Gastrocnemius medialis (tissue), 4 donors: Measurements from ENCODE around the gene GPR155.

Experiments used
- CTCF ChIP-seq, 5 experiments: fragments of 450-650 bp in 3 of 5; fragments of 200-600 bp in 2 of 5; sonication (generic) in 2 of 5; IDR thresholded peaks in 4 of 5; conservative IDR thresholded peaks in 1 of 5; 1 replicate in 4 of 5; 2 replicates in 1 of 5; pipeline ENCODE4 v1.5.1; 2016 to 2019; ENCODE audit warnings: antibody characterized with exemption in 5 of 5, mild to moderate bottlenecking in 3 of 5, moderate library complexity in 3 of 5
- POLR2A ChIP-seq, 2 donors: fragments of 450-650 bp; IDR thresholded peaks; one replicate each; pipeline ENCODE4 v1.6.1; 2017; ENCODE audit warnings: antibody characterized with exemption in 2 of 2, mild to moderate bottlenecking in 2 of 2, moderate library complexity in 2 of 2

GRCh38 chr2:174454566-174454965 lies 32.3 kb downstream of the GPR155 start:
- TF ChIP-seq CTCF (IDR thresholded peaks at IDR 0.05 in 4 of 5, conservative IDR thresholded peaks at IDR 0.05 in 1 of 5) = no peak
- no peak for TF ChIP-seq POLR2A (IDR thresholded peaks at IDR 0.05)
